Panc1 (cell line): ENCODE data around the gene ZFP57. TPM values are rescaled to one million over a fixed set of nuclear protein-coding genes. Genes with fewer than 3 reads are reported as not detected.
A peak's percentile ranks its signal among the peaks of the same experiment; 100 is the strongest.

Experiments
- ATAC-seq: fragments of 200-7000 bp; cut with Tn5 transposase; 2 replicates; pipeline ENCODE4 v1.9.1; 2020; ENCODE audit warnings: mild to moderate bottlenecking, moderate library complexity
- BruUV-seq: library from RNA; stranded (reverse); fragments of 400-500 nt; replicated peaks from 2 replicates; lab custom pipeline; 2021; lab: Mats Ljungman, UMichigan
- CTCF ChIA-PET: fragments of 300-600 bp; sonication (Branson Sonifier 250); formaldehyde crosslinking; loops from one replicate; lab custom pipeline; 2022; ENCODE audit warnings: antibody characterized with exemption; lab: Charles Lee
- POLR2A ChIA-PET: fragments of 300-600 bp; sonication (Branson Sonifier 250); formaldehyde crosslinking; loops from one replicate; lab custom pipeline; 2022; ENCODE audit warnings: antibody characterized with exemption; lab: Charles Lee
- DNase-seq: peaks from one replicate; pipeline ENCODE4 v3.0.0-alpha.2; 2010; ENCODE audit warnings: low read depth, low spot score
- H3K27ac ChIP-seq: 2 replicates; pipeline ENCODE4 v1.5.1; 2011; ENCODE audit warnings: mild to moderate bottlenecking, low read length, inconsistent platforms
- H3K27me3 ChIP-seq: fragments of 200-500 bp; sonication (Bioruptor generic); 2 replicates; pipeline ENCODE4 v1.6.0; 2014; ENCODE audit warnings: low read length, inconsistent platforms; ENCODE audit not compliant: control insufficient read depth, insufficient read depth
- H3K36me3 ChIP-seq: fragments of 200-500 bp; sonication (Bioruptor generic); 2 replicates; pipeline ENCODE4 v1.5.1; 2014; ENCODE audit warnings: inconsistent platforms, mild to moderate bottlenecking, low read length, moderate library complexity; ENCODE audit not compliant: control insufficient read depth, insufficient read depth
- H3K4me1 ChIP-seq: 2 replicates; pipeline ENCODE4 v1.5.1; 2011; ENCODE audit warnings: inconsistent platforms, mild to moderate bottlenecking, low read length, moderate library complexity; ENCODE audit not compliant: control insufficient read depth, insufficient read depth
- H3K4me3 ChIP-seq, 2 experiments: 2 replicates each; pipeline ENCODE4 v1.5.1; 2011 to 2012; ENCODE audit warnings: low read depth in 2 of 2, low read length in 2 of 2, mild to moderate bottlenecking in 2 of 2, inconsistent platforms in 1 of 2, moderate library complexity in 1 of 2
- H3K9me3 ChIP-seq: fragments of 200-500 bp; sonication (Bioruptor generic); 2 replicates; pipeline ENCODE4 v1.5.1; 2014; ENCODE audit warnings: low read depth, mild to moderate bottlenecking, inconsistent platforms, low read length, moderate library complexity; ENCODE audit not compliant: control insufficient read depth, insufficient read depth
- POLR2AphosphoS5 ChIP-seq: IDR thresholded peaks from 2 replicates; pipeline ENCODE4 v1.6.1; 2012; ENCODE audit warnings: mild to moderate bottlenecking, low read depth, low read length, moderate library complexity
- SIN3A ChIP-seq: IDR thresholded peaks from 2 replicates; pipeline ENCODE4 v1.6.1; 2012; ENCODE audit warnings: low read depth, mild to moderate bottlenecking, low read length, moderate library complexity, borderline replicate concordance; ENCODE audit not compliant: insufficient read depth
- TCF7L2 ChIP-seq: IDR thresholded peaks from 2 replicates; pipeline ENCODE4 v1.6.1; 2011; ENCODE audit warnings: mild to moderate bottlenecking, low read depth, low read length, inconsistent platforms
- in situ Hi-C: cut with HindIII; loops from 2 replicates; pipeline ENCODE4 v1.10.0; 2016; ENCODE audit warnings: low sequenced_read_pairs, low pct_unique_long_range_greater_than_20kb
- intact Hi-C: fragments of 100-400 bp; cut with micrococcal nuclease; formaldehyde crosslinking; loops from one replicate; pipeline ENCODE4 v1.10.0; 2022; ENCODE audit not compliant: unreplicated experiment
- total RNA-seq: library from RNA; stranded (reverse); gene quantifications from one replicate; pipeline ENCODE4 v1.2.1, GENCODE V29; 2021; ENCODE audit not compliant: unreplicated experiment
- TF ChIP-seq, protein P1 (sequence below): fragments of 450-650 bp; IDR thresholded peaks from 2 replicates; pipeline ENCODE4 v1.5.1; 2017; ENCODE audit warnings: mild to moderate bottlenecking
- TF ChIP-seq, protein P2 (sequence below), 2 experiments: IDR thresholded peaks; 2 replicates each; pipeline ENCODE4 v1.6.1; 2011 to 2012; ENCODE audit warnings: low read depth in 2 of 2, control low read depth in 1 of 2, low read length in 1 of 2, mild to moderate bottlenecking in 1 of 2, moderate library complexity in 1 of 2; ENCODE audit not compliant: insufficient read depth in 1 of 2

The ZFP57 gene
- total RNA-seq, 1 experiment from 2014 or later = not detected

DNA sequence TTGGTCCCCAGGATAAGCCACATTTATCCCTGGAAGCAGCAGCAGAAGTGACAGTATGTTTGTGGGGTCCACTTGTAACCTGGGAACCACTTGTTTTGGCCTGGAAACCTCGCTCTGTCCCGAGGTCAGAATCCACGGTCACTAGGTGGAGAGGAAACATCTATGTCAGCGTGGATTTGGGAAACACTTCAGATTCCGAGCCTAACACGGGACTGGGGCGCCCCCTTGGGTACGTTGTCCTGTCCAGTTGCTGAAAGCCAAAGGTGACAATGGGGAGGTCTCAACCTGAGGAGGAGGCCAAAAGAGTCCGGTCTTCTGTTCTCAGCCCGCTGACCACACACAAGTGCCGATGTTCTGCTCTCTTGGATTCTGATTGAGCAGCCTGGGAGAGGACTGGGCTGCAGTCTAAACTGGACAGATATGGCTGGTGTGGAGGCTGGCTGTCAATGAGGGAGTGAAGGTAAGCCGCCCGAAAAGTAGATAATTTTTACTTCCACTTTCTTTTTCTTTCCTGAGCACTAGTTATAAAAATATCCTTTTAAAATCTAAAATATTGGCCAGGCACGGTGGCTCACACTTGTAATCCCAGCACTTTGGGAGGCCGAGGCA is 4.9 kb upstream of the ZFP57 start:
- CTCF ChIA-PET = no interaction called here
- no peak for TF ChIP-seq TCF7L2
- in situ Hi-C loops (no loop called here), intact Hi-C loops (no loop called here)
- Histone ChIP-seq H3K27me3 (peaks cover 2% of the 10 kb centered on the region; the same call in 1 of the 2 replicates), H3K9me3 (no peaks in the 10 kb centered on the region), H3K4me3 (peak overlapping the region in 1 of 2 experiments; percentile 15; a peak in 1 of 4 replicates), H3K36me3 (no peaks in the 10 kb centered on the region), H3K4me1 (no peaks in the 10 kb centered on the region), H3K27ac (no peak overlapping the region)
- ATAC-seq (no peak; the same call in 1 of the 2 replicates), DNase-seq (no peak)
- POLR2A ChIA-PET = no interaction called here
- no TSS peak for BruUV-seq

DNA sequence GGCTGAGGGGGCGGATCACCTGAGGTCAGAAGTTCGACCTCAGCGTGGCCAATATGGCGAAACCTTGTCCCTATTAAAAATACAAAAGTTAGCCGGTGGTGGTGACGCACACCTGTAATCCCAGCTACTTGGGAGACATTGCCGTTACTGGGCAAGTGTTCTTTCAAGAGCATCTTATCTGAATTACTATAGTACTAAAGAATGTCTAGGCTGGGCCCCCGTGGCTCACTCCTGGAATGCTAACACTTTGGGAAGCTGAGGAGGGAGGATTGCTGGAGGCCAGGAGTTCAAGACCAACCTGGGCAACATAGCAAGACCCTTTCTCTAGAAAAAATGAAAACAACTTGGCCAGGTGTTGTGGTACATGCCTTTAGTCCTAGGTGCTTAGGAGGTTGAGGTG is 859 bp upstream of the ZFP57 start:
- DNase-seq (no peak), ATAC-seq (no peak)
- Histone ChIP-seq H3K27ac (no peak overlapping the region), H3K4me1 (no peaks in the 10 kb centered on the region), H3K4me3 (no peak overlapping the region), H3K36me3 (no peaks in the 10 kb centered on the region), H3K9me3 (no peaks in the 10 kb centered on the region), H3K27me3 (peaks cover 2% of the 10 kb centered on the region; the same call in 1 of the 2 replicates)
- ChIA-PET CTCF (interaction anchor here (0.6 kb wide), 1 partner anchor 12 kb away, joined by 4 read pairs; no protein-coding TSS in a partner anchor), POLR2A (no interaction called here)
- intact Hi-C loops = no loop called here
- in situ Hi-C loops = no loop called here
- TF ChIP-seq, protein P1, sequence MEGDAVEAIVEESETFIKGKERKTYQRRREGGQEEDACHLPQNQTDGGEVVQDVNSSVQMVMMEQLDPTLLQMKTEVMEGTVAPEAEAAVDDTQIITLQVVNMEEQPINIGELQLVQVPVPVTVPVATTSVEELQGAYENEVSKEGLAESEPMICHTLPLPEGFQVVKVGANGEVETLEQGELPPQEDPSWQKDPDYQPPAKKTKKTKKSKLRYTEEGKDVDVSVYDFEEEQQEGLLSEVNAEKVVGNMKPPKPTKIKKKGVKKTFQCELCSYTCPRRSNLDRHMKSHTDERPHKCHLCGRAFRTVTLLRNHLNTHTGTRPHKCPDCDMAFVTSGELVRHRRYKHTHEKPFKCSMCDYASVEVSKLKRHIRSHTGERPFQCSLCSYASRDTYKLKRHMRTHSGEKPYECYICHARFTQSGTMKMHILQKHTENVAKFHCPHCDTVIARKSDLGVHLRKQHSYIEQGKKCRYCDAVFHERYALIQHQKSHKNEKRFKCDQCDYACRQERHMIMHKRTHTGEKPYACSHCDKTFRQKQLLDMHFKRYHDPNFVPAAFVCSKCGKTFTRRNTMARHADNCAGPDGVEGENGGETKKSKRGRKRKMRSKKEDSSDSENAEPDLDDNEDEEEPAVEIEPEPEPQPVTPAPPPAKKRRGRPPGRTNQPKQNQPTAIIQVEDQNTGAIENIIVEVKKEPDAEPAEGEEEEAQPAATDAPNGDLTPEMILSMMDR = no peak
- TF ChIP-seq POLR2AphosphoS5 = no peak
- TF ChIP-seq, protein P2, sequence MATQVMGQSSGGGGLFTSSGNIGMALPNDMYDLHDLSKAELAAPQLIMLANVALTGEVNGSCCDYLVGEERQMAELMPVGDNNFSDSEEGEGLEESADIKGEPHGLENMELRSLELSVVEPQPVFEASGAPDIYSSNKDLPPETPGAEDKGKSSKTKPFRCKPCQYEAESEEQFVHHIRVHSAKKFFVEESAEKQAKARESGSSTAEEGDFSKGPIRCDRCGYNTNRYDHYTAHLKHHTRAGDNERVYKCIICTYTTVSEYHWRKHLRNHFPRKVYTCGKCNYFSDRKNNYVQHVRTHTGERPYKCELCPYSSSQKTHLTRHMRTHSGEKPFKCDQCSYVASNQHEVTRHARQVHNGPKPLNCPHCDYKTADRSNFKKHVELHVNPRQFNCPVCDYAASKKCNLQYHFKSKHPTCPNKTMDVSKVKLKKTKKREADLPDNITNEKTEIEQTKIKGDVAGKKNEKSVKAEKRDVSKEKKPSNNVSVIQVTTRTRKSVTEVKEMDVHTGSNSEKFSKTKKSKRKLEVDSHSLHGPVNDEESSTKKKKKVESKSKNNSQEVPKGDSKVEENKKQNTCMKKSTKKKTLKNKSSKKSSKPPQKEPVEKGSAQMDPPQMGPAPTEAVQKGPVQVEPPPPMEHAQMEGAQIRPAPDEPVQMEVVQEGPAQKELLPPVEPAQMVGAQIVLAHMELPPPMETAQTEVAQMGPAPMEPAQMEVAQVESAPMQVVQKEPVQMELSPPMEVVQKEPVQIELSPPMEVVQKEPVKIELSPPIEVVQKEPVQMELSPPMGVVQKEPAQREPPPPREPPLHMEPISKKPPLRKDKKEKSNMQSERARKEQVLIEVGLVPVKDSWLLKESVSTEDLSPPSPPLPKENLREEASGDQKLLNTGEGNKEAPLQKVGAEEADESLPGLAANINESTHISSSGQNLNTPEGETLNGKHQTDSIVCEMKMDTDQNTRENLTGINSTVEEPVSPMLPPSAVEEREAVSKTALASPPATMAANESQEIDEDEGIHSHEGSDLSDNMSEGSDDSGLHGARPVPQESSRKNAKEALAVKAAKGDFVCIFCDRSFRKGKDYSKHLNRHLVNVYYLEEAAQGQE (IDR thresholded peaks at IDR 0.05; ENCODE audit: insufficient read depth in 1 of 2, low read depth in 2 of 2, low read length in 1 of 2) = no peak
- no peak for TF ChIP-seq TCF7L2
- TF ChIP-seq SIN3A = no peak
- no TSS peak for BruUV-seq

DNA sequence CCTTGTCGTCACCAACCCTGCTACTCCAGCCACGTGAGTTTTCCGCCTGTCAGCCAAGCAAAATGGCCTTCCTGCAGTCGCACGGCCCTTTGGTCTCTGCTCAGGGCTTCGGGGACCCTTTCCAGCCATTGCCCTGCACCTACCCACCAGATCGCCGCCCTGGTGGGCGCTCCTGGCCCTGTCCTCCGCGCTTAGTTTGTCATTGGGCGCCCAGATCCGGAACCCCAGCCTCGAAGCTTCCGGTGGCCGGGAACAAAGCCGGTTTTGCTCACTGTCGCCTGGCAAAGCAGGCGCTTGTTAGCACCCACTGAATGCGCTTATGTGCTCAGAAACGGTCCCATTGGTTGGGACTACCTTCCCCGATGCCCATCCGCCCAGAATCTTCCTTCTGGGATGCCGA is 536 bp downstream of the ZFP57 start:
- BruUV-seq = no TSS peak
- no peak for DNase-seq
- Histone ChIP-seq H3K27ac (no peak overlapping the region), H3K4me3 (no peak overlapping the region), H3K27me3 (no peaks in the 10 kb centered on the region; the same call in 1 of the 2 replicates), H3K36me3 (no peaks in the 10 kb centered on the region), H3K4me1 (no peaks in the 10 kb centered on the region), H3K9me3 (no peaks in the 10 kb centered on the region)
- ChIA-PET CTCF (no interaction called here), POLR2A (no interaction called here)
- intact Hi-C loops = no loop called here
- in situ Hi-C loops = no loop called here
- no peak for ATAC-seq
- TF ChIP-seq, protein P1 = no peak
- TF ChIP-seq, protein P2 (IDR thresholded peaks at IDR 0.05; ENCODE audit: insufficient read depth in 1 of 2, low read depth in 2 of 2, low read length in 1 of 2) = no peak
- TF ChIP-seq TCF7L2 (no peak), POLR2AphosphoS5 (no peak), SIN3A (no peak)
